SK-N-SH (cell line): ENCODE results near the gene CLMN. TPM values are rescaled to one million over a fixed set of nuclear protein-coding genes. Genes with fewer than 3 reads are reported as not detected.

Experiments used
- CTCF ChIA-PET: fragments of 300-600, 350-600 bp; formaldehyde crosslinking; extraction: SDS; loops from one replicate; lab custom pipeline; 2021; lab: Yijun Ruan, JAX
- POLR2A ChIA-PET: fragments of 350-600 bp; sonication (Branson Sonifier 250); formaldehyde crosslinking; extraction: SDS; loops from one replicate; lab custom pipeline; 2020; ENCODE audit warnings: antibody characterized with exemption, inconsistent platforms; lab: Yijun Ruan, JAX
- DNase-seq: peaks from one replicate; pipeline ENCODE4 v3.0.0; 2012
- H2AFZ ChIP-seq: fragments of 200-600 bp; sonication (generic); 2 replicates; pipeline ENCODE4 v1.8.1; 2016; ENCODE audit warnings: antibody characterized with exemption, mild to moderate bottlenecking, low read depth
- H3F3A ChIP-seq: fragments of 200-600 bp; sonication (generic); replicated peaks from 2 replicates; pipeline ENCODE3; 2016; ENCODE audit warnings: antibody characterized with exemption, mild to moderate bottlenecking; ENCODE audit not compliant: insufficient read depth
- H3K27ac ChIP-seq, 2 experiments: fragments of 200-500 bp in 1 of 2; fragments of 200-600 bp in 1 of 2; sonication (Bioruptor generic) in 1 of 2; sonication (generic), shearing (Covaris generic) in 1 of 2; 2 replicates each; pipeline versions ENCODE4 v1.5.1 to v1.6.1; 2014 to 2016; ENCODE audit warnings: low read depth in 2 of 2, inconsistent platforms in 1 of 2, low read length in 1 of 2, mild to moderate bottlenecking in 1 of 2, mixed read lengths in 1 of 2
- H3K27me3 ChIP-seq: fragments of 200-600 bp; sonication (generic), shearing (Covaris generic); 2 replicates; pipeline ENCODE4 v1.6.1; 2016; ENCODE audit warnings: mixed run types; ENCODE audit not compliant: insufficient read depth
- H3K36me3 ChIP-seq, 2 experiments: fragments of 200-500 bp in 1 of 2; fragments of 200-600 bp in 1 of 2; sonication (Bioruptor generic) in 1 of 2; sonication (generic) in 1 of 2; replicated peaks in 1 of 2; 2 replicates each; pipeline versions ENCODE3 to v1.5.1; 2014 to 2016; ENCODE audit warnings: low read length in 1 of 2, mild to moderate bottlenecking in 1 of 2; ENCODE audit not compliant: insufficient read depth in 2 of 2, control insufficient read depth in 1 of 2
- H3K4me1 ChIP-seq, 2 experiments: fragments of 200-500 bp in 1 of 2; fragments of 200-600 bp in 1 of 2; sonication (Bioruptor generic) in 1 of 2; sonication (generic), shearing (Covaris generic) in 1 of 2; 2 replicates each; pipeline versions ENCODE4 v1.5.1 to v1.6.1; 2014 to 2016; ENCODE audit warnings: low read depth in 1 of 2, low read length in 1 of 2, mixed run types in 1 of 2; ENCODE audit not compliant: insufficient read depth in 2 of 2, control insufficient read depth in 1 of 2
- H3K4me2 ChIP-seq: fragments of 200-600 bp; sonication (generic), shearing (Covaris generic); 2 replicates; pipeline ENCODE4 v1.6.1; 2017; ENCODE audit warnings: mixed run types
- H3K4me3 ChIP-seq, 2 experiments: fragments of 200-500 bp in 1 of 2; fragments of 200-600 bp in 1 of 2; sonication (Bioruptor generic) in 1 of 2; sonication (generic), shearing (Covaris generic) in 1 of 2; 2 replicates each; pipeline versions ENCODE4 v1.5.1 to v1.8.1; 2014 to 2016; ENCODE audit warnings: low read depth in 2 of 2, inconsistent platforms in 1 of 2, low read length in 1 of 2, mild to moderate bottlenecking in 1 of 2, mixed read lengths in 1 of 2, moderate library complexity in 1 of 2
- H3K79me2 ChIP-seq: fragments of 200-600 bp; sonication (generic); 2 replicates; pipeline ENCODE4 v1.8.1; 2017; ENCODE audit warnings: mild to moderate bottlenecking; ENCODE audit not compliant: insufficient read depth
- H3K9ac ChIP-seq: fragments of 200-600 bp; sonication (generic); 2 replicates; pipeline ENCODE4 v1.6.1; 2017; ENCODE audit warnings: mixed run types
- H3K9me2 ChIP-seq: fragments of 200-600 bp; sonication (generic); 2 replicates; pipeline ENCODE4 v1.6.1; 2017; ENCODE audit warnings: mixed run types
- H3K9me3 ChIP-seq: fragments of 200-600 bp; sonication (generic); 2 replicates; pipeline ENCODE4 v1.6.1; 2017; ENCODE audit warnings: mixed run types, mild to moderate bottlenecking, moderate library complexity
- H4K20me1 ChIP-seq: fragments of 200-600 bp; sonication (generic); 2 replicates; pipeline ENCODE4 v1.6.1; 2017; ENCODE audit warnings: mild to moderate bottlenecking, mixed run types; ENCODE audit not compliant: insufficient read depth
- EZH2phosphoT487 ChIP-seq: fragments of 200-600 bp; sonication (generic); IDR thresholded peaks from 2 replicates; pipeline ENCODE4 v1.6.1; 2017; ENCODE audit warnings: low read depth, mixed run types, mild to moderate bottlenecking, antibody characterized with exemption, moderate library complexity, borderline replicate concordance
- FOSL2 ChIP-seq: IDR thresholded peaks from 2 replicates; pipeline ENCODE4 v1.4.0; 2012; ENCODE audit warnings: low read depth, mild to moderate bottlenecking, moderate library complexity, borderline replicate concordance
- FOXJ3 ChIP-seq: sonication (generic); formaldehyde crosslinking; IDR thresholded peaks from 2 replicates; pipeline ENCODE4 v1.5.1; 2020; ENCODE audit warnings: mild to moderate bottlenecking, missing genetic modification reagents
- FOXM1 ChIP-seq: IDR thresholded peaks from 2 replicates; pipeline ENCODE4 v1.4.0; 2012; ENCODE audit warnings: low read depth, mild to moderate bottlenecking
- GATA2 ChIP-seq: sonication (generic); formaldehyde crosslinking; IDR thresholded peaks from 2 replicates; pipeline ENCODE4 v1.5.0; 2020; ENCODE audit warnings: mild to moderate bottlenecking, missing genetic modification reagents
- MEF2A ChIP-seq: IDR thresholded peaks from 2 replicates; pipeline ENCODE4 v1.4.0; 2012; ENCODE audit warnings: low read depth, borderline replicate concordance
- NRF1 ChIP-seq: IDR thresholded peaks from 2 replicates; pipeline ENCODE4 v1.6.1; 2012; ENCODE audit warnings: low read depth, mild to moderate bottlenecking, low read length
- PBX3 ChIP-seq: IDR thresholded peaks from 2 replicates; pipeline ENCODE4; 2012
- RAD21 ChIP-seq: IDR thresholded peaks from 2 replicates; pipeline ENCODE4 v1.6.1; 2012; ENCODE audit warnings: mild to moderate bottlenecking, low read length
- RXRA ChIP-seq: IDR thresholded peaks from 2 replicates; pipeline ENCODE4 v1.4.0; 2012; ENCODE audit warnings: low read depth, mild to moderate bottlenecking, borderline replicate concordance
- SIN3A ChIP-seq: IDR thresholded peaks from 2 replicates; pipeline ENCODE4 v1.6.1; 2012; ENCODE audit warnings: low read depth, mild to moderate bottlenecking, low read length, moderate library complexity, borderline replicate concordance
- SMC3 ChIP-seq: IDR thresholded peaks from 2 replicates; pipeline ENCODE4 v1.6.1; 2012; ENCODE audit warnings: low read depth, low read length, improper control_type of control experiment
- TAF1 ChIP-seq: IDR thresholded peaks from 2 replicates; pipeline ENCODE4 v1.6.1; 2012; ENCODE audit warnings: low read depth, mild to moderate bottlenecking, low read length, moderate library complexity, borderline replicate concordance
- TCF12 ChIP-seq: IDR thresholded peaks from 2 replicates; pipeline ENCODE4 v1.4.0; 2012
- TEAD4 ChIP-seq: IDR thresholded peaks from 2 replicates; pipeline ENCODE4 v1.4.0; 2012; ENCODE audit warnings: mild to moderate bottlenecking, borderline replicate concordance; ENCODE audit not compliant: insufficient read depth
- YY1 ChIP-seq: IDR thresholded peaks from 2 replicates; pipeline ENCODE4 v1.4.0; 2012; ENCODE audit warnings: low read depth, mild to moderate bottlenecking
- WGBS: methylation state at CpG from one replicate; pipeline ENCODE4 v1.1.6; 2017; ENCODE audit warnings: low lambda C conversion rate; 5-methylcytosine and 5-hydroxymethylcytosine counted together
- polyA plus RNA-seq, 3 experiments: library from polyadenylated mRNA; depleted of rRNA; stranded (reverse); fragments of >200 nt; gene quantifications; 2 replicates each; pipeline ENCODE4 v1.2.3, GENCODE V29; 2012
- TF ChIP-seq, protein P1 (sequence below): IDR thresholded peaks from 2 replicates; pipeline ENCODE4 v1.4.0; 2012; ENCODE audit warnings: low read depth, borderline replicate concordance
- TF ChIP-seq, protein P2 (sequence below): fragments of 150-350 bp; IDR thresholded peaks from 2 replicates; pipeline ENCODE4 v1.6.1; 2016; ENCODE audit warnings: mild to moderate bottlenecking, low read depth, low read length

Gene CLMN
- polyA plus RNA-seq, 1 of the 3 experiments (the other 2 are of a cell fraction): 1.4 TPM

GRCh38 chr14:95142208-95142607, 177.5 kb downstream of the CLMN start (continued):
- TF ChIP-seq PBX3 (no peak), MEF2A (no peak)

- H3K9ac ChIP-seq: no peak overlapping the region
- no peak for DNase-seq
- 0 out of 2 replicates have a peak, but pooled peaks cover 8% of the 10 kb centered on the region for H3K9me3 ChIP-seq
- H3K27ac ChIP-seq: no peak overlapping the region
- peaks cover 3 to 30% of the 10 kb centered on the region in 2 experiments; a peak in 3 of 4 replicates for H3K4me1 ChIP-seq
- ChIA-PET CTCF (interaction anchor here (1.2 kb wide), 1 partner anchor 8 kb away, joined by 3 read pairs; no protein-coding TSS in a partner anchor), POLR2A (no interaction called here)
- H3K27me3 ChIP-seq: no peaks in the 10 kb centered on the region
- H4K20me1 ChIP-seq: peaks cover 37% of the 10 kb centered on the region
- WGBS: 20% methylated on average over 1 of the region's 1 CpG
- no peak overlapping the region for H3K4me2 ChIP-seq
- no peak for TF ChIP-seq NRF1
- TF ChIP-seq FOXJ3 (CRISPR knock-in tag): no peak
- TF ChIP-seq TCF12: no peak
- no peak for TF ChIP-seq FOSL2
- TF ChIP-seq YY1: no peak
- TF ChIP-seq TEAD4: no peak
- TF ChIP-seq, protein P1, sequence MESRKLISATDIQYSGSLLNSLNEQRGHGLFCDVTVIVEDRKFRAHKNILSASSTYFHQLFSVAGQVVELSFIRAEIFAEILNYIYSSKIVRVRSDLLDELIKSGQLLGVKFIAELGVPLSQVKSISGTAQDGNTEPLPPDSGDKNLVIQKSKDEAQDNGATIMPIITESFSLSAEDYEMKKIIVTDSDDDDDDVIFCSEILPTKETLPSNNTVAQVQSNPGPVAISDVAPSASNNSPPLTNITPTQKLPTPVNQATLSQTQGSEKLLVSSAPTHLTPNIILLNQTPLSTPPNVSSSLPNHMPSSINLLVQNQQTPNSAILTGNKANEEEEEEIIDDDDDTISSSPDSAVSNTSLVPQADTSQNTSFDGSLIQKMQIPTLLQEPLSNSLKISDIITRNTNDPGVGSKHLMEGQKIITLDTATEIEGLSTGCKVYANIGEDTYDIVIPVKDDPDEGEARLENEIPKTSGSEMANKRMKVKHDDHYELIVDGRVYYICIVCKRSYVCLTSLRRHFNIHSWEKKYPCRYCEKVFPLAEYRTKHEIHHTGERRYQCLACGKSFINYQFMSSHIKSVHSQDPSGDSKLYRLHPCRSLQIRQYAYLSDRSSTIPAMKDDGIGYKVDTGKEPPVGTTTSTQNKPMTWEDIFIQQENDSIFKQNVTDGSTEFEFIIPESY: no peak
- TF ChIP-seq SIN3A: no peak
- TF ChIP-seq TAF1: no peak
- TF ChIP-seq EZH2phosphoT487: no peak
- TF ChIP-seq FOXM1: no peak
- TF ChIP-seq RXRA: no peak
- TF ChIP-seq SMC3: no peak
- no peak for TF ChIP-seq RAD21
- TF ChIP-seq GATA2 (CRISPR knock-in tag): no peak
- no peak for TF ChIP-seq MEF2A
- no peak for TF ChIP-seq PBX3
- TF ChIP-seq, protein P2, sequence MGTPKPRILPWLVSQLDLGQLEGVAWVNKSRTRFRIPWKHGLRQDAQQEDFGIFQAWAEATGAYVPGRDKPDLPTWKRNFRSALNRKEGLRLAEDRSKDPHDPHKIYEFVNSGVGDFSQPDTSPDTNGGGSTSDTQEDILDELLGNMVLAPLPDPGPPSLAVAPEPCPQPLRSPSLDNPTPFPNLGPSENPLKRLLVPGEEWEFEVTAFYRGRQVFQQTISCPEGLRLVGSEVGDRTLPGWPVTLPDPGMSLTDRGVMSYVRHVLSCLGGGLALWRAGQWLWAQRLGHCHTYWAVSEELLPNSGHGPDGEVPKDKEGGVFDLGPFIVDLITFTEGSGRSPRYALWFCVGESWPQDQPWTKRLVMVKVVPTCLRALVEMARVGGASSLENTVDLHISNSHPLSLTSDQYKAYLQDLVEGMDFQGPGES: no peak
- H3F3A ChIP-seq: peaks cover 11% of the 10 kb centered on the region
- peaks cover 3 to 13% of the 10 kb centered on the region in 2 experiments for H3K36me3 ChIP-seq
- no peak overlapping the region for H3K4me3 ChIP-seq
- peaks cover 97% of the 10 kb centered on the region for H3K79me2 ChIP-seq
- no peak overlapping the region for H2AFZ ChIP-seq
- no peaks in the 10 kb centered on the region for H3K9me2 ChIP-seq
These were observed 178.0 kb downstream of the CLMN start for GRCh38 chr14:95141684-95142083.
